Neuronal stem cell (in vitro differentiated cells): Measurements from ENCODE around the gene MFGE8.

Source experiments
- DNase-seq: peaks from one replicate; pipeline ENCODE4 v3.0.0-alpha.2; 2013; ENCODE audit warnings: low spot score
- H2AFZ ChIP-seq: one replicate; pipeline ENCODE4 v1.6.1; 2013; ENCODE audit warnings: mild to moderate bottlenecking, low read length, inconsistent platforms
- H2AK5ac ChIP-seq: 2 replicates; pipeline ENCODE4 v1.6.1; 2013; ENCODE audit warnings: low read depth, mild to moderate bottlenecking, inconsistent platforms, low read length, moderate library complexity, mixed read lengths
- H2BK120ac ChIP-seq: 2 replicates; pipeline ENCODE4 v1.6.1; 2013; ENCODE audit warnings: low read depth, mild to moderate bottlenecking, inconsistent platforms, low read length, moderate library complexity, mixed read lengths
- H2BK12ac ChIP-seq: one replicate; pipeline ENCODE4 v1.6.1; 2013; ENCODE audit warnings: low read length, inconsistent platforms
- H2BK15ac ChIP-seq: 2 replicates; pipeline ENCODE4 v1.6.1; 2013; ENCODE audit warnings: mild to moderate bottlenecking, low read length, inconsistent platforms, mixed read lengths
- H2BK5ac ChIP-seq: one replicate; pipeline ENCODE4 v1.6.1; 2013; ENCODE audit warnings: inconsistent platforms, mild to moderate bottlenecking, low read length, moderate library complexity
- H3K14ac ChIP-seq: one replicate; pipeline ENCODE4 v1.6.1; 2013; ENCODE audit warnings: low read length, inconsistent platforms
- H3K18ac ChIP-seq: 2 replicates; pipeline ENCODE4 v1.6.1; 2013; ENCODE audit warnings: low read length, inconsistent platforms
- H3K23ac ChIP-seq: 2 replicates; pipeline ENCODE4 v1.6.1; 2013; ENCODE audit warnings: low read depth, mild to moderate bottlenecking, mixed read lengths, low read length, inconsistent platforms; ENCODE audit not compliant: poor library complexity
- H3K27ac ChIP-seq: replicated peaks from 3 replicates; pipeline ENCODE4 v1.5.1; 2013; ENCODE audit warnings: low read length, inconsistent platforms
- H3K27me3 ChIP-seq, 3 experiments: 2 replicates each; pipeline ENCODE4 v1.6.1; 2013; ENCODE audit warnings: low read length in 3 of 3, mild to moderate bottlenecking in 2 of 3, inconsistent platforms in 1 of 3, low read depth in 1 of 3, mixed read lengths in 1 of 3, moderate library complexity in 1 of 3; ENCODE audit not compliant: control insufficient read depth in 3 of 3, insufficient read depth in 3 of 3
- H3K36me3 ChIP-seq, 2 donors: replicated peaks in 1 of 2; 2 replicates each; pipeline ENCODE4 v1.6.1; 2013; ENCODE audit warnings: low read length in 2 of 2; ENCODE audit not compliant: control insufficient read depth in 2 of 2, insufficient read depth in 2 of 2
- H3K4ac ChIP-seq: 2 replicates; pipeline ENCODE4 v1.6.1; 2013; ENCODE audit warnings: inconsistent platforms, mild to moderate bottlenecking, low read length, moderate library complexity
- H3K4me1 ChIP-seq, 2 donors: 1 replicate in 1 of 2; 2 replicates in 1 of 2; pipeline ENCODE4 v1.6.1; 2013; ENCODE audit warnings: low read length in 2 of 2, low read depth in 1 of 2; ENCODE audit not compliant: control insufficient read depth in 2 of 2, insufficient read depth in 1 of 2
- H3K4me2 ChIP-seq: one replicate; pipeline ENCODE4 v1.6.1; 2013; ENCODE audit warnings: mild to moderate bottlenecking, low read length, inconsistent platforms; ENCODE audit not compliant: insufficient read depth, poor library complexity, severe bottlenecking
- H3K4me3 ChIP-seq, 2 donors: 2 replicates each; pipeline ENCODE4 v1.5.1; 2013; ENCODE audit warnings: low read length in 2 of 2, mild to moderate bottlenecking in 2 of 2, inconsistent platforms in 1 of 2, moderate library complexity in 1 of 2
- H3K79me1 ChIP-seq: one replicate; pipeline ENCODE4 v1.6.1; 2013; ENCODE audit warnings: low read depth, mild to moderate bottlenecking, inconsistent platforms, low read length, moderate library complexity
- H3K9ac ChIP-seq: one replicate; pipeline ENCODE4 v1.6.1; 2013; ENCODE audit warnings: mild to moderate bottlenecking, low read depth, low read length, inconsistent platforms; ENCODE audit not compliant: poor library complexity
- H3K9me3 ChIP-seq, 2 donors: replicated peaks in 1 of 2; 2 replicates each; pipeline versions ENCODE3 to v1.6.1; 2013; ENCODE audit warnings: low read length in 2 of 2, mild to moderate bottlenecking in 2 of 2, inconsistent platforms in 1 of 2, low read depth in 1 of 2, mixed read lengths in 1 of 2, moderate library complexity in 1 of 2; ENCODE audit not compliant: control insufficient read depth in 2 of 2, insufficient read depth in 1 of 2
- H4K8ac ChIP-seq: one replicate; pipeline ENCODE4 v1.6.1; 2013; ENCODE audit warnings: low read depth, mild to moderate bottlenecking, inconsistent platforms, low read length, moderate library complexity
- H4K91ac ChIP-seq: one replicate; pipeline ENCODE4 v1.6.1; 2013; ENCODE audit warnings: low read length, low read depth, mild to moderate bottlenecking, inconsistent platforms; ENCODE audit not compliant: poor library complexity
- WGBS, 2 donors: extraction: QIAGEN DNeasy Blood & Tissue Kit; methylation state at CpG; one replicate each; pipeline ENCODE4 v1.1.7; 2013; ENCODE audit warnings: missing lambda C conversion rate in 2 of 2, mixed read lengths in 1 of 2; ENCODE audit not compliant: insufficient read length in 2 of 2, insufficient replicate concordance in 1 of 2; ENCODE audit errors: extremely low coverage in 2 of 2; 5-methylcytosine and 5-hydroxymethylcytosine counted together

MFGE8 gene

DNA sequence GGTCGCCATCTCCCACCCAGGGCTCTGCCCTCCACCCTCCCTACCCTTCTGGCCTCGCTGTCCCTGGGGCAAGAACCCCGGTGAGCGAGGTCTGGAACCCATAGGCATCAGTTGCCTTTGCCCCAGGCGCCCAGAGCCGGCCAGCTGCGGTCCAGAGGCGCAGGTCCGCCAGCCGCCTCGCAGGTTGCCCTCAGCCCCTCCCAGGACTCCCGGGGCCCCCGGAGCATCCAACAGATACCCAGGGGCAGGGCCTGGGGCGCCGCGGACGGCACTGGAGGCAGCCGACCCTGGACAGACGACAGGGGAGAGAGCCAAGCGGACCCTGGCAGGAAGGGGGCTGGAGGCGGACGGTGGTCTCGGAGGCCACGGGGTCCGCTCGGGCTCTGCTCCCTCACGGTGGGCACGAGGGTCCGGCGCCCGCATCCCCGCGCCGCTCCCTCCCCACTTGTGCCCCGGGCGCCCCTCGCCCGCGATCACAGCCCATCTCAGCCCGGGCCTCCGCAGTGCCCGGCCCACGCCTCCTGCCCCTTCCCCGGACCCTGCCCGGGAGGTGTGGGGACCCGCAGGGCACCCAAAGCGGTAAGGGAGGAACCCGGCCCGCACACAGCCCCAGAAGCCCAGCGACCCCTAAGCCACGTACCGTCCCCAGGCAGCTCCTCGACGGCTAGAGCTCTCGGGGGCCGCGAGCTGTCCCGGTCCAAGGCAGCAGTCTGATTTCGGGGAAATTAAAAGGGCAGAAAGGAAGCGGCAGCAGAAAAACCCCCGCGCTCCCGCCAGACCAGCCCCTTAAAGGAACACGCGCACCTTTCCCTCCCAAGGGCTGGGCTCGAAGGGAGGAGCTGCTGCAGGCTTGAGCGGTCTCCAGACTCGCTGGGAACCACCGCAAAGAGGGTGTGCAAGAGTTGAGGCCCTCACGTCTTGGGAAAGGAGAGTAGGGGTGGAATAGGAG is 18.1 kb downstream of the MFGE8 start, which contains the start of gene HAPLN3:
TSS of gene HAPLN3 (minus strand) at position 726 of the 949 bp plus-strand sequence. CDS start 8,246 bp downstream, outside the sequence.
- H2BK120ac ChIP-seq: peak within 1 kb of the TSS; percentile 90
- H2AK5ac ChIP-seq: peak within 1 kb of the TSS; percentile 57
- H3K27ac ChIP-seq: peak within 1 kb of the TSS; percentile 67
- H4K91ac ChIP-seq: no peak within 1 kb of the TSS
- peak within 1 kb of the TSS; percentile 48 for H2BK5ac ChIP-seq
- H3K18ac ChIP-seq: peak within 1 kb of the TSS; percentile 93
- no peak within 1 kb of the TSS for H3K4ac ChIP-seq
- H3K9ac ChIP-seq: peak within 1 kb of the TSS; percentile 79
- peaks cover 0 to 19% (median 12%) of the 10 kb centered on the region in 3 experiments for H3K27me3 ChIP-seq
- WGBS, 2 donors: no CpG with 5 or more reads among the region's 70 CpGs
- no peaks in the 10 kb centered on the region for H3K9me3 ChIP-seq
- no peak for DNase-seq
- H3K79me1 ChIP-seq: no peaks in the 10 kb centered on the region
- H2AFZ ChIP-seq: peak within 1 kb of the TSS; percentile 97
- peak within 1 kb of the TSS; percentile 95 for H2BK12ac ChIP-seq
- H3K4me3 ChIP-seq: peak within 1 kb of the TSS; percentile 39 to 75
- peaks cover 21 to 22% of the 10 kb centered on the region in 2 donors for H3K4me1 ChIP-seq
- H3K36me3 ChIP-seq: peaks cover 3 to 7% of the 10 kb centered on the region in 2 donors
- H3K23ac ChIP-seq: peak within 1 kb of the TSS; percentile 37
- peak within 1 kb of the TSS; percentile 79 for H3K4me2 ChIP-seq
- peak within 1 kb of the TSS; percentile 94 for H4K8ac ChIP-seq
- H2BK15ac ChIP-seq: peak within 1 kb of the TSS; percentile 62
- peak within 1 kb of the TSS; percentile 91 for H3K14ac ChIP-seq

DNA sequence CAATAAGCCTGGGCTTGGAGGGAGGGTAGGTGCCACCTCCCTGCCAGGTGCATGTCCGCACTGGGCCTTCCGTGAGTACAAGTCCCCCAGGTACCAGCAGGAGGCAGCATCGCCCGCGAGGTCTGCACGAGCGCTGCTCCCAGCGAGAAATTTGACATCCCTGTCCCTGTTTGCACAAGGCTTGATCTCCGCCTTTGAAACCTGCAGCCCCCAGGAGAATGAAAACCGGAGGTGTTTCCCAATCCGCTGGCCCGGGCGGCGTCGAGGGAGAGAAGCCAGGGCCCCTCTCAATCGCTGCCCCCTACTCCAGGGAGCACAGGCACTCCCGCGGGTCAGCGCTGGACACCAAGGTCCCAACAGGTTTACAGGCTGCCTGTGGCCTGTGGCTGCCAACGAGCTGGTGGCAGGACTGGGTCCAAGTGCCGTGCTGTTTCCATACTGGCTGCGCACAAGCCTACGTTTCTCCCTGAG is 18.8 kb downstream of the MFGE8 start:
- Histone ChIP-seq H3K23ac (peak overlapping the region; percentile 81), H3K4me3 (peak overlapping the region; percentile 39 to 75), H3K79me1 (no peaks in the 10 kb centered on the region), H3K9me3 (no peaks in the 10 kb centered on the region), H2AK5ac (no peak overlapping the region), H3K9ac (peak overlapping the region; percentile 79), H4K91ac (no peak overlapping the region), H4K8ac (no peak overlapping the region), H2BK15ac (no peak overlapping the region), H3K4me1 (peaks cover 21 to 22% of the 10 kb centered on the region in 2 donors), H2BK120ac (no peak overlapping the region), H3K27me3 (peaks cover 0 to 19% (median 12%) of the 10 kb centered on the region in 3 experiments), H2BK12ac (no peak overlapping the region), H3K27ac (no peak overlapping the region), H2AFZ (peak overlapping the region; percentile 97), H3K36me3 (peaks cover 0 to 2% of the 10 kb centered on the region in 2 donors), H3K4ac (no peak overlapping the region), H3K4me2 (peak overlapping the region; percentile 79), H2BK5ac (no peak overlapping the region), H3K14ac (no peak overlapping the region), H3K18ac (peak overlapping the region; percentile 84)
- DNase-seq: no peak
- WGBS, 2 donors: no CpG with 5 or more reads among the region's 23 CpGs

DNA sequence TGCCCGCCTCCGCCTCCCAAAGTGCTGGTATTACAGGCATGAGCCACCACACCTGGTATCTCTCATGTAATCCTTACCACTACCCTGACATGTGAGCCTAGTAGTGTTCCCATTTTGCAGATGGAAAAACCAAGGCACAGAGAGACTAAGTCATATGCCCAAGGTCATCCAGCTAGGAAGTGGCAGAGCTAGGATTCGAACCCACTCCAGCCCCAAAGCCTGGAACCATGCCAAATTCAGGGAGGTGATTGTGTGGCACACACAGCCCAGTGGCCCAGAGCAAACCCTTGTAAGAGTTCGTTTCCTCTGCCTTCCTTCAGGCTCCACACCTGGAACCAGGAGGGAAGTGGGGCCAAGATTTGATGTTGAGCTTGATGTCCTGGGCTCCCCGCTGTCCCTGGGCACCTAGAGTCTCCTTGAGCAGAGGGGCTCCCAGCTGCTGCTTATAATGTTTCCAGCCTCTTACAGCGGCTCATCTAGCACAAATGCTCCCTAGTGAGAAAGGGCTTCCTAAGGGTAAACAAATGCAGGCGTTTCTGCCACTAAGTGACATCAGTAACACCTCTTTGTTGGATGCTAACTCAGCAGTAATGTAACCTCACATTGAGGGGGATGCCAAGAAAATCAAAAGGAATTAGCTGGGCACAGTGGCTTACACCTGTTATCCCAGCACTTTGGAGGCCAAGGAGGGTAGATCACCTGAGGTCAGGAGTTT is 21.5 kb downstream of the MFGE8 start:
- DNase-seq: no peak
- H2BK5ac ChIP-seq: no peak overlapping the region
- H2BK15ac ChIP-seq: no peak overlapping the region
- no CpG with 5 or more reads among the region's 7 CpGs for WGBS, 2 donors
- H2BK120ac ChIP-seq: no peak overlapping the region
- no peak overlapping the region for H2BK12ac ChIP-seq
- H2AK5ac ChIP-seq: no peak overlapping the region
- H3K27me3 ChIP-seq: peaks cover 0 to 19% (median 12%) of the 10 kb centered on the region in 3 experiments
- H3K23ac ChIP-seq: no peak overlapping the region
- no peak overlapping the region for H3K4me3 ChIP-seq
- peaks cover 7 to 13% of the 10 kb centered on the region in 2 donors for H3K4me1 ChIP-seq
- no peak overlapping the region for H3K9ac ChIP-seq
- no peak overlapping the region for H3K14ac ChIP-seq
- H4K91ac ChIP-seq: no peak overlapping the region
- H3K18ac ChIP-seq: no peak overlapping the region
- H3K79me1 ChIP-seq: no peaks in the 10 kb centered on the region
- H3K27ac ChIP-seq: no peak overlapping the region
- no peaks in the 10 kb centered on the region for H3K9me3 ChIP-seq
- no peaks in the 10 kb centered on the region for H3K36me3 ChIP-seq
- H4K8ac ChIP-seq: no peak overlapping the region
- no peak overlapping the region for H3K4ac ChIP-seq
- H3K4me2 ChIP-seq: no peak overlapping the region
- no peak overlapping the region for H2AFZ ChIP-seq
